Measurements from ENCODE around the gene C1orf226. TPM values are rescaled to one million over a fixed set of nuclear protein-coding genes. Genes with fewer than 3 reads are reported as not detected.

Gene C1orf226
- total and polyA plus RNA-seq, 9 of the 15 experiments (the other 6 are each of a cell fraction or from before 2014, with no cell fraction given): 0.10 to 1.4 (median 0.47) TPM

- TF ChIP-seq YY1 (IDR thresholded peaks at IDR 0.05; ENCODE audit: borderline replicate concordance in 1 of 3, control insufficient read depth in 1 of 3, extremely low read depth in 1 of 3, insufficient read depth in 3 of 3, insufficient read length in 1 of 3, insufficient replicate concordance in 2 of 3, low read depth in 1 of 3, low read length in 2 of 3) (peak in 1 of 3 experiments; percentile 24), EP400 (IDR thresholded peaks at IDR 0.05) (no peak), EP300 (IDR thresholded peaks at IDR 0.05; ENCODE audit: low read length) (peak; percentile 7; the same call in 1 of the 2 replicates), ZC3H8 (IDR thresholded peaks at IDR 0.05) (no peak), ZNF561 (CRISPR knock-in tag; conservative IDR thresholded peaks at IDR 0.05) (no peak), MEF2D (tag; conservative IDR thresholded peaks at IDR 0.05; ENCODE audit: low read depth) (no peak), NFYB (IDR thresholded peaks at IDR 0.05; ENCODE audit: extremely low read depth, insufficient read length) (no peak), SP1 (CRISPR knock-in tag; IDR thresholded peaks at IDR 0.05) (no peak), ARID3B (CRISPR knock-in tag; IDR thresholded peaks at IDR 0.05; ENCODE audit: borderline replicate concordance) (no peak), CTCF (IDR thresholded peaks at IDR 0.05 in 2 of 3, conservative IDR thresholded peaks at IDR 0.05 in 1 of 3; ENCODE audit: insufficient read depth in 2 of 3, low read depth in 1 of 3, low read length in 3 of 3) (no peak), GTF3C2 (IDR thresholded peaks at IDR 0.05; ENCODE audit: borderline replicate concordance, extremely low read depth, insufficient read length) (no peak), HDAC8 (tag; IDR thresholded peaks at IDR 0.05) (no peak), JUND (IDR thresholded peaks at IDR 0.05; ENCODE audit: borderline replicate concordance, low read depth, low read length) (peak; percentile 22; the same call in 1 of the 2 replicates), JUND (tag; IDR thresholded peaks at IDR 0.05; ENCODE audit: borderline replicate concordance, low read depth, low read length) (no peak), GATA2 (CRISPR knock-in tag; IDR thresholded peaks at IDR 0.05) (no peak), CREB5 (CRISPR knock-in tag; IDR thresholded peaks at IDR 0.05) (no peak), ZBTB33 (CRISPR knock-in tag; IDR thresholded peaks at IDR 0.05) (no peak), SREBF2 (CRISPR knock-in tag; IDR thresholded peaks at IDR 0.05) (0 out of 2 replicates have a peak, but pooled peaks have one; percentile 32)
Measured at GRCh38 chr1:162389971-162390370, 8.4 kb downstream of the C1orf226 start (continued).
